HEK293 (cell line): Measurements from ENCODE around the gene QRICH2.

Source experiments
- CTCF ChIA-PET: fragments of 350-600 bp; formaldehyde crosslinking; extraction: SDS; loops from one replicate; lab custom pipeline; 2021; ENCODE audit warnings: antibody characterized with exemption; lab: Yijun Ruan, JAX
- POLR2A ChIA-PET: fragments of 300-600 bp; formaldehyde crosslinking; extraction: SDS; loops from one replicate; lab custom pipeline; 2020; ENCODE audit warnings: antibody characterized with exemption, inconsistent platforms; lab: Yijun Ruan, JAX
- H3K27ac ChIP-seq: fragments of 200-500 bp; sonication (Bioruptor generic); 2 replicates; pipeline ENCODE4 v1.5.1; 2014; ENCODE audit warnings: low read depth, low read length, control low read depth, inconsistent platforms; ENCODE audit errors: extremely low read depth
- H3K36me3 ChIP-seq, 2 experiments: fragments of 200-500 bp in 1 of 2; sonication (Bioruptor generic) in 1 of 2; 1 replicate in 1 of 2; 2 replicates in 1 of 2; pipeline ENCODE4 v1.5.1; 2014 to 2017; ENCODE audit warnings: inconsistent platforms in 2 of 2, low read length in 2 of 2; ENCODE audit not compliant: control insufficient read depth in 2 of 2, insufficient read depth in 1 of 2
- H3K4me1 ChIP-seq: fragments of 200-500 bp; sonication (Bioruptor generic); 2 replicates; pipeline ENCODE4 v1.5.1; 2014; ENCODE audit warnings: mild to moderate bottlenecking, low read length, inconsistent platforms; ENCODE audit not compliant: control insufficient read depth, insufficient read depth
- H3K4me3 ChIP-seq: 2 replicates; pipeline ENCODE4 v1.5.1; 2011; ENCODE audit warnings: low read depth, mild to moderate bottlenecking, control low read depth, low read length, moderate library complexity
- H3K9me3 ChIP-seq: fragments of 200-500 bp; sonication (Bioruptor generic); 2 replicates; pipeline ENCODE4 v1.5.1; 2014; ENCODE audit warnings: low read depth, low read length, inconsistent platforms; ENCODE audit not compliant: control insufficient read depth, insufficient read depth
- BCL11A ChIP-seq: fragments of 450-650 bp; formaldehyde crosslinking; IDR thresholded peaks from 2 replicates; pipeline ENCODE4 v1.5.1; 2016; ENCODE audit warnings: low read depth, missing biosample characterization, missing genetic modification characterization
- BCL11B ChIP-seq: fragments of 450-650 bp; formaldehyde crosslinking; IDR thresholded peaks from 2 replicates; pipeline ENCODE4 v1.5.1; 2016; ENCODE audit warnings: low read depth, missing biosample characterization, missing genetic modification characterization
- GLI4 ChIP-seq: fragments of 450-650 bp; formaldehyde crosslinking; IDR thresholded peaks from 2 replicates; pipeline ENCODE4 v1.5.1; 2016; ENCODE audit warnings: missing biosample characterization, missing genetic modification characterization
- GLIS2 ChIP-seq: fragments of 450-650 bp; formaldehyde crosslinking; IDR thresholded peaks from 2 replicates; pipeline ENCODE4 v1.5.1; 2016; ENCODE audit warnings: missing biosample characterization, missing genetic modification characterization
- IKZF3 ChIP-seq: fragments of 450-650 bp; IDR thresholded peaks from 2 replicates; pipeline ENCODE4 v1.5.0; 2018; ENCODE audit warnings: missing biosample characterization, mild to moderate bottlenecking, missing genetic modification characterization, moderate library complexity
- KLF9 ChIP-seq: fragments of 450-650 bp; formaldehyde crosslinking; IDR thresholded peaks from 2 replicates; pipeline ENCODE4 v1.5.1; 2016; ENCODE audit warnings: missing biosample characterization, missing genetic modification characterization, low read depth
- RBAK ChIP-seq: fragments of 450-650 bp; formaldehyde crosslinking; IDR thresholded peaks from 2 replicates; pipeline ENCODE4 v1.5.1; 2016; ENCODE audit warnings: missing biosample characterization, missing genetic modification characterization
- YY2 ChIP-seq: fragments of 450-650 bp; formaldehyde crosslinking; IDR thresholded peaks from 2 replicates; pipeline ENCODE4 v1.5.1; 2016; ENCODE audit warnings: missing biosample characterization, missing genetic modification characterization
- ZEB2 ChIP-seq: fragments of 450-650 bp; formaldehyde crosslinking; IDR thresholded peaks from 2 replicates; pipeline ENCODE4 v1.5.1; 2016; ENCODE audit warnings: missing biosample characterization, missing genetic modification characterization
- ZFP69B ChIP-seq: fragments of 450-650 bp; formaldehyde crosslinking; IDR thresholded peaks from 2 replicates; pipeline ENCODE4 v1.5.1; 2016; ENCODE audit warnings: missing biosample characterization, missing genetic modification characterization
- ZNF223 ChIP-seq: fragments of 450-650 bp; formaldehyde crosslinking; IDR thresholded peaks from 2 replicates; pipeline ENCODE4 v1.5.1; 2016; ENCODE audit warnings: missing biosample characterization, missing genetic modification characterization
- ZNF366 ChIP-seq: fragments of 450-650 bp; formaldehyde crosslinking; conservative IDR thresholded peaks from 2 replicates; pipeline ENCODE4 v1.5.1; 2016; ENCODE audit warnings: missing biosample characterization, missing genetic modification characterization
- ZNF423 ChIP-seq: fragments of 450-650 bp; formaldehyde crosslinking; IDR thresholded peaks from 2 replicates; pipeline ENCODE4 v1.5.1; 2016; ENCODE audit warnings: missing biosample characterization, missing genetic modification characterization
- ZNF48 ChIP-seq: fragments of 450-650 bp; formaldehyde crosslinking; IDR thresholded peaks from 2 replicates; pipeline ENCODE4 v1.5.1; 2016; ENCODE audit warnings: missing biosample characterization, missing genetic modification characterization
- ZNF529 ChIP-seq: fragments of 450-650 bp; formaldehyde crosslinking; IDR thresholded peaks from 2 replicates; pipeline ENCODE4 v1.5.1; 2017; ENCODE audit warnings: missing genetic modification characterization, missing biosample characterization; ENCODE audit not compliant: insufficient replicate concordance
- ZNF585B ChIP-seq: fragments of 450-650 bp; formaldehyde crosslinking; IDR thresholded peaks from 2 replicates; pipeline ENCODE4 v1.5.1; 2016; ENCODE audit warnings: missing biosample characterization, missing genetic modification characterization
- ZNF670 ChIP-seq: fragments of 450-650 bp; formaldehyde crosslinking; IDR thresholded peaks from 2 replicates; pipeline ENCODE4 v1.5.1; 2016; ENCODE audit warnings: missing biosample characterization, missing genetic modification characterization, low read depth
- ZNF677 ChIP-seq: fragments of 450-650 bp; IDR thresholded peaks from 2 replicates; pipeline ENCODE4 v1.5.0; 2018; ENCODE audit warnings: missing biosample characterization, mild to moderate bottlenecking, missing genetic modification characterization, moderate library complexity
- ZNF76 ChIP-seq: fragments of 450-650 bp; formaldehyde crosslinking; IDR thresholded peaks from 2 replicates; pipeline ENCODE4; 2016; ENCODE audit warnings: low read depth, missing biosample characterization, missing genetic modification characterization, borderline replicate concordance
- ZNF777 ChIP-seq: fragments of 450-650 bp; formaldehyde crosslinking; IDR thresholded peaks from 2 replicates; pipeline ENCODE4 v1.5.1; 2017; ENCODE audit warnings: missing biosample characterization, missing genetic modification characterization, borderline replicate concordance
- ZSCAN30 ChIP-seq: fragments of 450-650 bp; IDR thresholded peaks from 2 replicates; pipeline ENCODE4 v1.5.1; 2018; ENCODE audit warnings: missing biosample characterization, mild to moderate bottlenecking, missing genetic modification characterization, moderate library complexity
- TF ChIP-seq, protein P1 (sequence below): fragments of 450-650 bp; formaldehyde crosslinking; IDR thresholded peaks from 2 replicates; pipeline ENCODE4 v1.5.1; 2016; ENCODE audit warnings: missing biosample characterization, missing genetic modification characterization, borderline replicate concordance
- TF ChIP-seq, protein P2 (sequence below): fragments of 450-650 bp; IDR thresholded peaks from 2 replicates; pipeline ENCODE4 v1.5.1; 2018; ENCODE audit warnings: missing biosample characterization, mild to moderate bottlenecking, missing genetic modification characterization

Gene QRICH2

GRCh38 chr17:76255801-76256429 is 52.2 kb downstream of the QRICH2 start:
- ChIA-PET POLR2A (interaction anchor here (0.5 to 1.5 kb wide), 3 partner anchors 9 to 321 kb away, joined by 3 to 9 read pairs (median 5); partner anchors contain the start of gene UBALD2), CTCF (no interaction called here)
- Histone ChIP-seq H3K4me3 (no peak overlapping the region), H3K36me3 (no peaks in the 10 kb centered on the region), H3K4me1 (no peaks in the 10 kb centered on the region), H3K27ac (no peak overlapping the region), H3K9me3 (no peaks in the 10 kb centered on the region)
- TF ChIP-seq, protein P1, sequence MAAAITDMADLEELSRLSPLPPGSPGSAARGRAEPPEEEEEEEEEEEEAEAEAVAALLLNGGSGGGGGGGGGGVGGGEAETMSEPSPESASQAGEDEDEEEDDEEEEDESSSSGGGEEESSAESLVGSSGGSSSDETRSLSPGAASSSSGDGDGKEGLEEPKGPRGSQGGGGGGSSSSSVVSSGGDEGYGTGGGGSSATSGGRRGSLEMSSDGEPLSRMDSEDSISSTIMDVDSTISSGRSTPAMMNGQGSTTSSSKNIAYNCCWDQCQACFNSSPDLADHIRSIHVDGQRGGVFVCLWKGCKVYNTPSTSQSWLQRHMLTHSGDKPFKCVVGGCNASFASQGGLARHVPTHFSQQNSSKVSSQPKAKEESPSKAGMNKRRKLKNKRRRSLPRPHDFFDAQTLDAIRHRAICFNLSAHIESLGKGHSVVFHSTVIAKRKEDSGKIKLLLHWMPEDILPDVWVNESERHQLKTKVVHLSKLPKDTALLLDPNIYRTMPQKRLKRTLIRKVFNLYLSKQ (tag by site-specific recombination), result no peak
- TF ChIP-seq ZNF529 (tag by site-specific recombination) (no peak), BCL11B (no peak), ZNF76 (no peak), ZNF777 (no peak), ZNF677 (tag by site-specific recombination) (no peak), ZNF423 (tag by site-specific recombination) (no peak), KLF9 (no peak), ZNF366 (no peak), ZNF48 (tag by site-specific recombination) (no peak), ZFP69B (no peak), BCL11A (tag by site-specific recombination) (no peak), ZSCAN30 (tag by site-specific recombination) (no peak), GLIS2 (no peak), ZNF670 (no peak), RBAK (no peak)
- TF ChIP-seq, protein P2, sequence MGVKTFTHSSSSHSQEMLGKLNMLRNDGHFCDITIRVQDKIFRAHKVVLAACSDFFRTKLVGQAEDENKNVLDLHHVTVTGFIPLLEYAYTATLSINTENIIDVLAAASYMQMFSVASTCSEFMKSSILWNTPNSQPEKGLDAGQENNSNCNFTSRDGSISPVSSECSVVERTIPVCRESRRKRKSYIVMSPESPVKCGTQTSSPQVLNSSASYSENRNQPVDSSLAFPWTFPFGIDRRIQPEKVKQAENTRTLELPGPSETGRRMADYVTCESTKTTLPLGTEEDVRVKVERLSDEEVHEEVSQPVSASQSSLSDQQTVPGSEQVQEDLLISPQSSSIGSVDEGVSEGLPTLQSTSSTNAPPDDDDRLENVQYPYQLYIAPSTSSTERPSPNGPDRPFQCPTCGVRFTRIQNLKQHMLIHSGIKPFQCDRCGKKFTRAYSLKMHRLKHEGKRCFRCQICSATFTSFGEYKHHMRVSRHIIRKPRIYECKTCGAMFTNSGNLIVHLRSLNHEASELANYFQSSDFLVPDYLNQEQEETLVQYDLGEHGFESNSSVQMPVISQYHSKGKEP (tag by site-specific recombination), result no peak

DNA sequence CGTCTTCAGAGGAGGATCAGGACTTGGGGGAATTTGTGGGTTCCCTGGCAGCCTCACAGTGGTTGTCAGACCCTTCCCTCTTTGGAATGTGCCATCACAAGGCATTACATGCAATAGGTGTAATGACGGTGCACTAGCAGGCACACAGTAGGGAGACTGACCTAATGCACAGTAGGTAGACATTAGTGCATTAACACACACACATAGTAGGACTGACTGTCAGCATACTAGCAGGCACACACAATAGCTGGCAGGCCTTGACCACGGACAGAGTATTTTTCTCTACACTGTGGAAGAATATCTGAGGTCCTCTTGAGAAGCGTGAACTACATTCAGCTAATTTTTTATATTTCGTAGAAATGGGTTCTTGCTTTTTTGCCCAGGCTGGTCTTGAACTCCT is 53.8 kb downstream of the QRICH2 start:
- Histone ChIP-seq H3K9me3 (no peaks in the 10 kb centered on the region), H3K4me3 (no peak overlapping the region), H3K27ac (no peak overlapping the region), H3K4me1 (no peaks in the 10 kb centered on the region), H3K36me3 (no peaks in the 10 kb centered on the region)
- CTCF ChIA-PET, result interaction anchor here (0.6 kb wide), 1 partner anchor 459 kb away, joined by 3 read pairs; no protein-coding TSS in a partner anchor
- POLR2A ChIA-PET, result interaction anchor here (0.6 kb wide), 1 partner anchor 101 kb away, joined by 9 read pairs; no protein-coding TSS in a partner anchor
- TF ChIP-seq ZNF777 (no peak), ZNF223 (tag by site-specific recombination) (no peak), ZNF585B (tag by site-specific recombination) (no peak), IKZF3 (no peak), ZFP69B (no peak), ZEB2 (tag by site-specific recombination) (no peak), GLI4 (tag by site-specific recombination) (no peak), YY2 (tag by site-specific recombination) (no peak)
